ENCODE data around the gene CUX1.

DNA sequence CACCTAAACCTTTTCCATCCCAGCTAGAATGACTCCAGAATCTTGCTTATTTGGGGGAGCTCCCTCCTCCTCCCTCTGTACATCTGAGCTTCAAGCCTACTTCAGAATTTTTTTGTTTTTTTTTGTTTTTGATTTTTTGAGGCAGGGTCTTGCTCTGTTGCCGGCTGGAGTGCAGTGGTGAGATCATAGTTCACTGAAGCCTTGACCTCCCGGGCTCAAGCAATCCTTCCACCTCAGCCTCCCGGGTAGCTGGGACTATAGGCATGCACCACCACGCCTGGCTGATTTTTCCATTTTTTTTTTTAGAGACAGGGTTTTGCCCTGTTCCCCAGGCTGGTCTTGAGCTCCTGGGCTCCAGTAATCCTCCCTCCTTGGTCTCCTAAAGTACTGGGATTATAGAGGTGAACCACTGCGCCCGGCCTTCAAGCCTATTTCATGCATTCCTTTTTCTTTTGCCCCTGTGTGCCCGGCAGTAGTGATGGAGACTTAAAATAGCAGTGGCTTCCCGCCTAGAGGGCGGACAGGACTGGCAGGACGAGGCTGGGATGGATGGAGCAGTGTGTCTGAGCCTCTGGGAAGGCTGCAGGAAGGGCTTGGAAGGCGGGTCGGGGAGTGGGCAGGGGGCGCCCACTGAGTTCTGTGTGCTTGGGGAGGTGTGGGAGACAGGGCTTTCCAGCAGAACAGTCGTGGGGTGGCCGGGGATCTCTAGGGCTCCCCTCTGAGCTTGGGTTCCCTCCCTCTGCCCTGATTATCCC is 8.8 kb downstream of the CUX1 start:
- TF ChIP-seq FOXM1 (IDR thresholded peaks at IDR 0.05; ENCODE audit: borderline replicate concordance, low read depth) (no peak), CEBPB (IDR thresholded peaks at IDR 0.05) (no peak), TEAD4 (IDR thresholded peaks at IDR 0.05) (no peak), TAF1 (IDR thresholded peaks at IDR 0.05; ENCODE audit: low read depth) (no peak)
